Stimulated activated naive CD8-positive, alpha-beta T cell treated with anti-CD3 and anti-CD28 coated beads, Interleukin-15, Interleukin-2, amounts not matched to agents 100 ng/mL and 50 ng/mL, for 24 hours (primary cell): ENCODE results near the gene MAGI1.

Experiments used
- H3K27ac Mint-ChIP-seq: one replicate; pipeline ENCODE4 v1.8.0; 2021; ENCODE audit warnings: mild to moderate bottlenecking, mixed read lengths
- H3K27me3 Mint-ChIP-seq: one replicate; pipeline ENCODE4 v1.8.0; 2021; ENCODE audit warnings: mixed read lengths
- H3K36me3 Mint-ChIP-seq: one replicate; pipeline ENCODE4 v1.8.0; 2021; ENCODE audit warnings: low read depth, mixed read lengths
- H3K4me1 Mint-ChIP-seq: one replicate; pipeline ENCODE4 v1.8.0; 2021; ENCODE audit warnings: low read depth, mixed read lengths
- H3K4me3 Mint-ChIP-seq: one replicate; pipeline ENCODE4 v1.8.0; 2021; ENCODE audit warnings: mild to moderate bottlenecking, mixed read lengths
- H3K9me3 Mint-ChIP-seq: one replicate; pipeline ENCODE4 v1.8.0; 2021; ENCODE audit warnings: mixed read lengths

The MAGI1 gene

GRCh38 chr3:65445573-65446169 is 593.0 kb downstream of the MAGI1 start:
- Mint-ChIP-seq H3K36me3 (no peaks in the 10 kb centered on the region), H3K4me1 (no peaks in the 10 kb centered on the region), H3K9me3 (peaks cover 8% of the 10 kb centered on the region), H3K4me3 (no peak overlapping the region), H3K27ac (no peak overlapping the region), H3K27me3 (no peaks in the 10 kb centered on the region)

GRCh38 chr3:65444447-65444815 is 594.3 kb downstream of the MAGI1 start:
- no peak overlapping the region for H3K4me3 Mint-ChIP-seq
- H3K4me1 Mint-ChIP-seq, result no peaks in the 10 kb centered on the region
- H3K9me3 Mint-ChIP-seq, result peaks cover 8% of the 10 kb centered on the region
- no peaks in the 10 kb centered on the region for H3K27me3 Mint-ChIP-seq
- H3K27ac Mint-ChIP-seq, result no peak overlapping the region
- no peaks in the 10 kb centered on the region for H3K36me3 Mint-ChIP-seq

DNA sequence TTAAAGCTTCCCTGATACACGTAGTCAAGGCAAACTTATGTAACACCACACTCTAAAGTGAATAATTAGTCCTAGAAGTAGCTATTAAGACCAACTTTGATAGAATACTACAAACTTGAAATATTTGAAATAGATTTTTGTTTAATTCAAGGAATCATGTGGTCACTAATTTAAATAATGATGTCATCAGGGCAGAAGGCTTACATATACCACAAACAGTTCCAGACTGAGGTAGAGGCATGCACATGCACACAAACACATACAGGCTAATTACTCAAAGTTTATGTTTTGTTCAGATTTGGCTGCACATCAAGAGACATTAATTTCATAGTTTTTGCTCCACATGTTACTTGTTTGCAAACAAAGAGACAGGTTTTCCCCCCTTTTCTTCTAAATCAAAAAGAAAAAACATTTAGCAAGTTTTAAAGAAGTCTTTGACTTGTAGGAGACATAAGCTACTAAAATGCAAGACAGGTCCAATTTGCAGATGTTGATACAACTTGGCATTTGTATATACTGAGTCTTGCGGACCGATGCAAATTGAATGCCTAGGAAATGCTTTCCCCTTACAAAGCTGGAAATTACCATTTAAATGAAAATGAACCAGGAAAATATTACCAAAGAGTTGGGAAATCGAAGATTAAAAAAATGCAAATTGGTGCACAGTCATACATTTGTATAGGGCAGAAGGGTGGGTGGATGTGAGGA is 594.8 kb downstream of the MAGI1 start:
- H3K9me3 Mint-ChIP-seq, result peaks cover 8% of the 10 kb centered on the region
- H3K27me3 Mint-ChIP-seq, result no peaks in the 10 kb centered on the region
- H3K27ac Mint-ChIP-seq, result no peak overlapping the region
- no peaks in the 10 kb centered on the region for H3K36me3 Mint-ChIP-seq
- H3K4me1 Mint-ChIP-seq, result no peaks in the 10 kb centered on the region
- H3K4me3 Mint-ChIP-seq, result no peak overlapping the region

GRCh38 chr3:65439641-65440284 is 599.0 kb downstream of the MAGI1 start:
- H3K36me3 Mint-ChIP-seq, result no peaks in the 10 kb centered on the region
- H3K4me3 Mint-ChIP-seq, result no peak overlapping the region
- H3K4me1 Mint-ChIP-seq, result no peaks in the 10 kb centered on the region
- no peaks in the 10 kb centered on the region for H3K27me3 Mint-ChIP-seq
- peaks cover 4% of the 10 kb centered on the region for H3K9me3 Mint-ChIP-seq
- H3K27ac Mint-ChIP-seq, result no peak overlapping the region

DNA sequence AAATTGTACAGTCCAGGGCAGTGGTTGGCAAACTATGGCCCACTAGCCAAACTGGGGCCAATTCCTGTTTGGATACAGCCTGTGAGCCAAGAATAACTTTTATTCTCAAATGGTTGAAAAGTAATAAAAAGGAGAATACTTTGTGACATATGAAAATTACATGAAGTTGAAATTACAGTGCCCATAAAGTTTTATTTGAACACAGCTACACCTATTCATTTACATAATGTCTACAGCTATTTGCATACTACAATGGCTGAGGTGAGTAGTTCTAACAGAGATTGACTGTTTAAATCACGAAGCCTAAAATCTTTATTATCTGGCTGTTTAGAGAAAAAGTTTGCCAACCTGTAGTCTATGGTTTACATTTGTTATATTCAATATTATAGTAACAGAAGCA is 600.1 kb downstream of the MAGI1 start:
- H3K4me1 Mint-ChIP-seq, result no peaks in the 10 kb centered on the region
- H3K27me3 Mint-ChIP-seq, result no peaks in the 10 kb centered on the region
- H3K27ac Mint-ChIP-seq, result no peak overlapping the region
- H3K36me3 Mint-ChIP-seq, result no peaks in the 10 kb centered on the region
- H3K4me3 Mint-ChIP-seq, result no peak overlapping the region
- H3K9me3 Mint-ChIP-seq, result peaks cover 7% of the 10 kb centered on the region

DNA sequence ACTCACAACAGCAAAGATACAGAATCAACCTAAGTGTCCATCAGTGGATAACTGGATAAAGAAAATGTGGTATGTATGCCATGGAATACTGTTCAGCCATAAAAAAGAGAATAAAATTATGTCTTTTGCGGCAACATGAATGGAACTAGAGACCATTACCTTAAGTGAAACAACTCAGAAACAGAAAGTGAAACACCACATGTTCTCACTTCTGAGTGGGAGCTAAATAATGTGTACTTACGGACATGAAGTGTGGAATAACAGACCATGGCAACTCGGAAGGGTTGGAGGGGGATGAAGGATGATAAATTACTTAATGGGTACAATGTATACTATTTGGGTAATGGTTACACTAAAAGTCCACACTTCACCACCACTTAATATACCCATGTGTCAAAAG is 600.6 kb downstream of the MAGI1 start:
- Mint-ChIP-seq H3K9me3 (peaks cover 5% of the 10 kb centered on the region), H3K4me3 (no peak overlapping the region), H3K27ac (no peak overlapping the region), H3K4me1 (no peaks in the 10 kb centered on the region), H3K36me3 (no peaks in the 10 kb centered on the region), H3K27me3 (no peaks in the 10 kb centered on the region)

- H3K4me1 Mint-ChIP-seq, result no peaks in the 10 kb centered on the region
- H3K4me3 Mint-ChIP-seq, result no peak overlapping the region
- H3K27me3 Mint-ChIP-seq, result no peaks in the 10 kb centered on the region
- peaks cover 8% of the 10 kb centered on the region for H3K9me3 Mint-ChIP-seq
- H3K36me3 Mint-ChIP-seq, result no peaks in the 10 kb centered on the region
- no peak overlapping the region for H3K27ac Mint-ChIP-seq
Observed at GRCh38 chr3:65436580-65436979, 602.1 kb downstream of the MAGI1 start.

- no peak overlapping the region for H3K4me3 Mint-ChIP-seq
- H3K9me3 Mint-ChIP-seq, result peaks cover 11% of the 10 kb centered on the region
- no peak overlapping the region for H3K27ac Mint-ChIP-seq
- no peaks in the 10 kb centered on the region for H3K27me3 Mint-ChIP-seq
- H3K4me1 Mint-ChIP-seq, result no peaks in the 10 kb centered on the region
- no peaks in the 10 kb centered on the region for H3K36me3 Mint-ChIP-seq
Observed at GRCh38 chr3:65433480-65433879, 605.2 kb downstream of the MAGI1 start.

DNA sequence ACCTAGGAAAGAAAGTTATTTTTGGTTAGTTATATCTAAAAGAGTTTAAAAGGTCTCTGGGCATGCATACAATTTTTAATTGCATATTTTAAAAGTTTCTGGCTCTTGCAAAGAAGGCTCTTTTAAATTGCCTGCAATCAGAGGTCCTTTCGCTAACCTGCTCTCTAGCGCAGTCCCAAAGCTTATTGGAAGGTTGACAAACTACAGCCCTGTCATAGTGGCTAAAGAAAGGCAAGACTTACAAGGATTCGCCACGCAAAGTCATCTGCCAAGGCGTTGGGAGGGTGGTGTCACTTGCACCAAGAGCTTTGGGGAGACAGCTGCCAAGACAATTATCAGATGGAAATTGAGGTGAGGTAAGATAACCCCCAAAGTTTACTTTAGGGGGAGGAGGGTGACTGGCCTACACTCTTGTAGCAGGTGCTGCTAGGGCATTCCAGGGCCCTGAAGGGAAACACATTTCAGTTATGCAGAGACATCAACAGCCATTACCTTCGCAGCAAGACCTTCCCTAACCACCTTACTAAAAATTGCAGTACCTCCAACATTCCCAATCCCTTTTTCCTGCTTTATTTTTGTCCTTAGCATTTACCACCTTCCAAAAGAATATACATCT is 606.2 kb downstream of the MAGI1 start:
- Mint-ChIP-seq H3K9me3 (peaks cover 14% of the 10 kb centered on the region), H3K4me3 (no peak overlapping the region), H3K27ac (no peak overlapping the region), H3K36me3 (no peaks in the 10 kb centered on the region), H3K27me3 (no peaks in the 10 kb centered on the region), H3K4me1 (no peaks in the 10 kb centered on the region)

GRCh38 chr3:65425880-65426279 is 612.8 kb downstream of the MAGI1 start:
- no peaks in the 10 kb centered on the region for H3K27me3 Mint-ChIP-seq
- no peaks in the 10 kb centered on the region for H3K4me1 Mint-ChIP-seq
- peaks cover 6% of the 10 kb centered on the region for H3K9me3 Mint-ChIP-seq
- H3K36me3 Mint-ChIP-seq, result no peaks in the 10 kb centered on the region
- no peak overlapping the region for H3K4me3 Mint-ChIP-seq
- no peak overlapping the region for H3K27ac Mint-ChIP-seq

DNA sequence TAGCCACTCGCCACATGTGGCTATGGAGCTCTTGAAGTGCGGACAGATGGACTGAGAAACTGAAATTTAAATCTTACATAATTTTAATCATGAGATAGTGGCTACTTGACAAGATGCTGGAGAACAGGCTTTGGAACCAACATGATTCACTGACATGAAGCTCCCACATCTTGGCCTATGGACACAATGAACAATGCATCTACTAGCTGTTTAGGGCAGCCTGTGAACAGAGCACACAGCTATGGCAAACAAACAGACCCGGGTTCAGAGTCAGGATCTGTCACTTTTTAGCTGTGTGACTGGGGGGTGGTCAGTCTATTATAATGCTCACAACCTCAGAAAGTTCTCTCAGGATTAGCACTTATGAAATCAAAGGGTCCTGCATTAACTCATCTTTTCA is 616.6 kb downstream of the MAGI1 start:
- H3K27me3 Mint-ChIP-seq, result no peaks in the 10 kb centered on the region
- no peaks in the 10 kb centered on the region for H3K36me3 Mint-ChIP-seq
- no peaks in the 10 kb centered on the region for H3K4me1 Mint-ChIP-seq
- H3K27ac Mint-ChIP-seq, result no peak overlapping the region
- no peaks in the 10 kb centered on the region for H3K9me3 Mint-ChIP-seq
- H3K4me3 Mint-ChIP-seq, result no peak overlapping the region

DNA sequence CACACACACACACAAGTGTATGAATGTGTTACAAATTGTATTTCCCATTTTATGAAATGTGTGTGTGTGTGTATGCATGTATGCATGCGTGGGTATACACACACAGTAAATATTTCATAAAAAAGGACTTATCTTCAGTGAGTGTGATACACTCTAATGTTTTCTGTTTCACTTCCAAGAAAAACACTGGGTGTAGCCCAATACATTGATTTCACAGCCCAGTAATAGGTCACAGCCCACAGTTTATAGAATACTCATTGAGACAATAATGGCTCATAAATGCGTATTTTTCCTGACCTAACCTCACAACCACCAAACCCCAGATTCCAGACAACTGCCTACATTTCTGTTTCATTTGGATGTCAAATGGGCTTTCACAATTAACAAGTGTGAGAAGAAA is 619.5 kb downstream of the MAGI1 start:
- no peaks in the 10 kb centered on the region for H3K36me3 Mint-ChIP-seq
- H3K9me3 Mint-ChIP-seq, result peaks cover 3% of the 10 kb centered on the region
- no peak overlapping the region for H3K4me3 Mint-ChIP-seq
- H3K27me3 Mint-ChIP-seq, result no peaks in the 10 kb centered on the region
- H3K4me1 Mint-ChIP-seq, result no peaks in the 10 kb centered on the region
- no peak overlapping the region for H3K27ac Mint-ChIP-seq

DNA sequence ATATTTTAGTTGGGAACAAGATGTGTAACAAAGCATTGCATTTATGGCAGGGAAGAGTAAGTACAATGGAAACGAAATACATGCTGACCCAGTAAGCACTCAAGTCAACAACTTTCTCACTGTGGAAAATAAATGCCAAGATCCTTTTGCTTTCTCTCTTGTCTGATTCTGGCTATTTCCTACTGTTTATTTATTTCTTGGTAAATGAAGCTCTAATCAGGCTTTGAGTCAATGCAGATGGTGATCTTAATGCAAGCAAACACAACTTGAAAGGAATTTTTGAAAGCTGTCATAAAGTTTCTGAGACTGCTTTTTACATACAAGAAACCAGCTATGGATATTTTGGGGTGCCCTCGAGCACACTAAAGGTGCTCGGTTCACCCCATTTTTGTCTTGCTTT is 624.8 kb downstream of the MAGI1 start:
- H3K4me3 Mint-ChIP-seq, result no peak overlapping the region

DNA sequence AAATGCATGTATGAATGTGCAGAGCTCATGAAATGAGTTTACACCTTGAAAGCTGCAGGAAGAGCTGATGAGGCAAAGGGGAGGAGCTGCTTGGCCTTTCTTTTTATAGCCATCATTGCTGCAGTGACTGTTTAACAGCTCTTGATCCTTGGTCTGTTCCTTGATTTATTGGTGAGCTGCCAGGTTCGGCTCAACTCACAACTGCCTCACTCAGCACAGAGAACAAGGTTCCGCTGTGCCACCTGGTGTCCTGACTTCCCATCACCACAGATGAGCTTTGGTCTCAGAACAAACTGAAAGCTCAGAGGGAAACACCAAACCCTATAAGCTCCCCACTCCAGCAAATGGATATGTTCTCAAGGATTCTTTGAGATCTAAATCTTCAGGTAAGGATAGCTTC is 626.1 kb downstream of the MAGI1 start:
- H3K27ac Mint-ChIP-seq, result no peak overlapping the region
- H3K9me3 Mint-ChIP-seq, result peaks cover 3% of the 10 kb centered on the region
- H3K27me3 Mint-ChIP-seq, result no peaks in the 10 kb centered on the region
- H3K36me3 Mint-ChIP-seq, result no peaks in the 10 kb centered on the region
- H3K4me3 Mint-ChIP-seq, result no peak overlapping the region
- no peaks in the 10 kb centered on the region for H3K4me1 Mint-ChIP-seq

More for the DNA sequence above, 624.8 kb downstream of the MAGI1 start:
- no peaks in the 10 kb centered on the region for H3K36me3 Mint-ChIP-seq
- no peaks in the 10 kb centered on the region for H3K4me1 Mint-ChIP-seq
- peaks cover 3% of the 10 kb centered on the region for H3K9me3 Mint-ChIP-seq
- no peaks in the 10 kb centered on the region for H3K27me3 Mint-ChIP-seq
- no peak overlapping the region for H3K27ac Mint-ChIP-seq

GRCh38 chr3:65411367-65411766 is 627.4 kb downstream of the MAGI1 start:
- Mint-ChIP-seq H3K27me3 (no peaks in the 10 kb centered on the region), H3K27ac (no peak overlapping the region), H3K4me3 (no peak overlapping the region), H3K36me3 (no peaks in the 10 kb centered on the region), H3K9me3 (no peaks in the 10 kb centered on the region), H3K4me1 (no peaks in the 10 kb centered on the region)
